CD4-positive, alpha-beta T cell (primary cell): ENCODE measurements around the gene SLC2A5. TPM values are rescaled to one million over a fixed set of nuclear protein-coding genes. Genes with fewer than 3 reads are reported as not detected.
A peak's percentile ranks its signal among the peaks of the same experiment; 100 is the strongest.
"Not testable (repeated sequence)": the region's sequence is repeated elsewhere in the genome, so short reads cannot be mapped to it uniquely, and the experiment has no call there.

Experiments used
- ATAC-seq: fragments of 200-7000 bp; cut with Tn5 transposase; one replicate; pipeline ENCODE4 v1.10.0; 2022; ENCODE audit warnings: mild to moderate bottlenecking; ENCODE audit not compliant: poor library complexity
- CTCF ChIA-PET: fragments of 350-600 bp; sonication (Branson Sonifier 250); formaldehyde crosslinking; loops from one replicate; lab custom pipeline; 2021; ENCODE audit warnings: antibody characterized with exemption, inconsistent platforms; lab: Charles Lee
- POLR2A ChIA-PET: fragments of 350-600 bp; sonication (Branson Sonifier 250); formaldehyde crosslinking; loops from one replicate; lab custom pipeline; 2021; ENCODE audit warnings: antibody characterized with exemption, inconsistent platforms; lab: Charles Lee
- DNase-seq, 14 experiments: peaks; one replicate each; pipeline ENCODE4 v3.0.0-alpha.2; 2013 to 2020; ENCODE audit warnings: mixed read lengths in 2 of 14
- H3K27ac ChIP-seq, 2 donors: one replicate each; pipeline versions ENCODE4 v1.5.1 to v1.7.0; 2013; ENCODE audit warnings: low read length in 2 of 2, low read depth in 1 of 2, mild to moderate bottlenecking in 1 of 2
- H3K27me3 ChIP-seq, 2 experiments: 1 replicate in 1 of 2; 2 replicates in 1 of 2; pipeline versions ENCODE4 v1.6.1 to v1.7.0; 2013; ENCODE audit warnings: low read length in 2 of 2, control low read depth in 1 of 2, mild to moderate bottlenecking in 1 of 2, moderate library complexity in 1 of 2; ENCODE audit not compliant: insufficient read depth in 2 of 2, control insufficient read depth in 1 of 2
- H3K36me3 ChIP-seq: one replicate; pipeline ENCODE4 v1.6.1; 2013; ENCODE audit warnings: low read length, control low read depth; ENCODE audit not compliant: insufficient read depth
- H3K4me1 ChIP-seq: one replicate; pipeline ENCODE4 v1.6.1; 2013; ENCODE audit warnings: low read length, control low read depth; ENCODE audit not compliant: insufficient read depth
- H3K4me3 ChIP-seq: one replicate; pipeline ENCODE4 v1.5.1; 2013; ENCODE audit warnings: mild to moderate bottlenecking, low read length, moderate library complexity
- H3K9me3 ChIP-seq, 2 experiments: 1 replicate in 1 of 2; 2 replicates in 1 of 2; pipeline versions ENCODE4 v1.6.1 to v1.7.0; 2013; ENCODE audit warnings: low read length in 2 of 2, mild to moderate bottlenecking in 2 of 2, control low read depth in 1 of 2, moderate library complexity in 1 of 2; ENCODE audit not compliant: control insufficient read depth in 1 of 2, insufficient read depth in 1 of 2
- H3K27ac Mint-ChIP-seq: one replicate; pipeline ENCODE4 v1.8.0; 2020; ENCODE audit warnings: mixed read lengths
- H3K27me3 Mint-ChIP-seq: one replicate; pipeline ENCODE4 v1.8.0; 2021; ENCODE audit warnings: mixed read lengths
- H3K36me3 Mint-ChIP-seq: one replicate; pipeline ENCODE4 v1.8.0; 2021; ENCODE audit warnings: low read depth, mixed read lengths
- H3K4me1 Mint-ChIP-seq: one replicate; pipeline ENCODE4 v1.8.0; 2021; ENCODE audit warnings: low read depth, mixed read lengths
- H3K4me3 Mint-ChIP-seq: one replicate; pipeline ENCODE4 v1.8.0; 2020; ENCODE audit warnings: mild to moderate bottlenecking, mixed read lengths
- H3K9me3 Mint-ChIP-seq: one replicate; pipeline ENCODE4 v1.8.0; 2020; ENCODE audit warnings: mixed read lengths
- CTCF ChIP-seq: fragments of 200-600 bp; IDR thresholded peaks from one replicate; pipeline ENCODE4 v1.8.0; 2022; ENCODE audit warnings: antibody characterized with exemption, mild to moderate bottlenecking
- intact Hi-C, 2 experiments: fragments of 100-400 bp; cut with DNase I in 1 of 2; cut with micrococcal nuclease in 1 of 2; formaldehyde crosslinking; loops; one replicate each; pipeline versions ENCODE4 v1.15.1 to v1.9.0; 2023 to 2025; cut with DNase I, micrococcal nuclease
- total RNA-seq, 174 experiments: library from RNA in 2 of 174; stranded (reverse) in 2 of 174; gene quantifications; one replicate each; pipeline ENCODE4 v1.2.3 and lab custom pipeline; 2021 to 2026

SLC2A5 gene
- total RNA-seq, 2 experiments from 2014 or later = not detected

- Histone ChIP-seq H3K9me3 (no peaks in the 10 kb centered on the region), H3K27ac (no peak overlapping the region), H3K4me1 (peaks cover 6% of the 10 kb centered on the region), H3K4me3 (no peak overlapping the region), H3K27me3 (no peaks in the 10 kb centered on the region), H3K36me3 (no peaks in the 10 kb centered on the region)
- no peak overlapping the region for H3K27ac Mint-ChIP-seq
- ChIA-PET CTCF (interaction anchor here (0.8 to 3.2 kb wide), 14 partner anchors 10 to 478 kb away, joined by 3 to 66 read pairs (median 6); no protein-coding TSS in a partner anchor), POLR2A (interaction anchor here (1.3 to 1.9 kb wide), 2 partner anchors 86 to 126 kb away, joined by 6 to 7 read pairs; partner anchors contain the start of gene ENO1)
- H3K4me1 Mint-ChIP-seq = peaks cover 5% of the 10 kb centered on the region
- DNase-seq (peak in 1 of 14 experiments; percentile 12), ATAC-seq (no peak)
- H3K4me3 Mint-ChIP-seq = no peak overlapping the region
- peaks cover 4% of the 10 kb centered on the region for H3K27me3 Mint-ChIP-seq
- H3K36me3 Mint-ChIP-seq = no peaks in the 10 kb centered on the region
- no peaks in the 10 kb centered on the region for H3K9me3 Mint-ChIP-seq
- intact Hi-C loops = loop anchor here (2.0 to 10.0 kb wide), 3 partner anchors 15 to 191 kb away; no protein-coding TSS in a partner anchor
- TF ChIP-seq CTCF = no peak
These were observed 65.3 kb downstream of the SLC2A5 start for GRCh38 chr1:9004031-9004699.

- H3K27me3 ChIP-seq, H3K9me3 Mint-ChIP-seq, H3K4me3 ChIP-seq, H3K4me1 ChIP-seq, H3K4me1 Mint-ChIP-seq, CTCF ChIA-PET, H3K9me3 ChIP-seq, DNase-seq, ATAC-seq, H3K27ac Mint-ChIP-seq, H3K36me3 Mint-ChIP-seq, POLR2A ChIA-PET, H3K27me3 Mint-ChIP-seq, H3K36me3 ChIP-seq, H3K27ac ChIP-seq, H3K4me3 Mint-ChIP-seq: not testable (repeated sequence)
- intact Hi-C loops = loop anchor here in 1 of 2 experiments (10.0 kb wide), 1 partner anchor 193 kb away; no protein-coding TSS in a partner anchor
These were observed 67.2 kb downstream of the SLC2A5 start for GRCh38 chr1:9002215-9002560.

GRCh38 chr1:9001534-9002214, 67.8 kb downstream of the SLC2A5 start:
- H3K27ac Mint-ChIP-seq, H3K4me3 Mint-ChIP-seq, DNase-seq, H3K27me3 ChIP-seq, H3K4me1 Mint-ChIP-seq, CTCF ChIA-PET, H3K36me3 Mint-ChIP-seq, POLR2A ChIA-PET, H3K9me3 ChIP-seq, H3K36me3 ChIP-seq, H3K4me1 ChIP-seq, H3K27ac ChIP-seq, H3K27me3 Mint-ChIP-seq, ATAC-seq, H3K9me3 Mint-ChIP-seq, H3K4me3 ChIP-seq: not testable (repeated sequence)
- intact Hi-C loops = loop anchor here in 1 of 2 experiments (10.0 kb wide), 1 partner anchor 193 kb away; no protein-coding TSS in a partner anchor

- DNase-seq, H3K27me3 Mint-ChIP-seq, H3K36me3 Mint-ChIP-seq, H3K27me3 ChIP-seq, CTCF ChIA-PET, intact Hi-C loops, H3K4me3 ChIP-seq, H3K9me3 ChIP-seq, H3K27ac ChIP-seq, H3K9me3 Mint-ChIP-seq, ATAC-seq, POLR2A ChIA-PET, H3K27ac Mint-ChIP-seq, H3K36me3 ChIP-seq, H3K4me1 Mint-ChIP-seq, H3K4me3 Mint-ChIP-seq, H3K4me1 ChIP-seq: not testable (repeated sequence)
These were observed 75.3 kb downstream of the SLC2A5 start for GRCh38 chr1:8993962-8994675.
